Measurements from ENCODE around the gene ATOH1.

The ATOH1 gene

DNA sequence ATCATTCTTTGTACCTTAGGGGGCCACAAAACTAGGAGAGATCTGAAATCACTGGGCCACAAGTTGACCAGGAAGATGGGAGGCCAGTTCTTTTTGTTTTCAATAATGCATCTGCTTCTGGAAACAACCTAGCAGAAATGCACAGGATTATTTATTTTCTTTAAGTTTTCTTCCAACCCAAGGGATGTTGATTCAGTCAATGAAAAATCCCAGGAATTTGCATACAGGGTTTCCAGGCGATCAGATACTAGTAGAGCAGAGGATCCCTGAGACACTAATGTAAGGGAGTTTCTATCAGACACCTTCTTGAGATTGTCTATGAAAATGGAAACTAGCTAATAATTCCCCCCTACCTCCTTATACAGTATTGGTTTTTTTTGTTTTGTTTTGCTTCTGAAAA lies 7.4 kb downstream of the ATOH1 start:
- TF ChIP-seq, protein P1, sequence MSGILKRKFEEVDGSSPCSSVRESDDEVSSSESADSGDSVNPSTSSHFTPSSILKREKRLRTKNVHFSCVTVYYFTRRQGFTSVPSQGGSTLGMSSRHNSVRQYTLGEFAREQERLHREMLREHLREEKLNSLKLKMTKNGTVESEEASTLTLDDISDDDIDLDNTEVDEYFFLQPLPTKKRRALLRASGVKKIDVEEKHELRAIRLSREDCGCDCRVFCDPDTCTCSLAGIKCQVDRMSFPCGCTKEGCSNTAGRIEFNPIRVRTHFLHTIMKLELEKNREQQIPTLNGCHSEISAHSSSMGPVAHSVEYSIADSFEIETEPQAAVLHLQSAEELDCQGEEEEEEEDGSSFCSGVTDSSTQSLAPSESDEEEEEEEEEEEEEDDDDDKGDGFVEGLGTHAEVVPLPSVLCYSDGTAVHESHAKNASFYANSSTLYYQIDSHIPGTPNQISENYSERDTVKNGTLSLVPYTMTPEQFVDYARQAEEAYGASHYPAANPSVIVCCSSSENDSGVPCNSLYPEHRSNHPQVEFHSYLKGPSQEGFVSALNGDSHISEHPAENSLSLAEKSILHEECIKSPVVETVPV (CRISPR knock-in tag; IDR thresholded peaks at IDR 0.05), result no peak
- TF ChIP-seq ZNF565 (CRISPR knock-in tag; conservative IDR thresholded peaks at IDR 0.05; ENCODE audit: low read depth) (no peak), ZNF8 (CRISPR knock-in tag; IDR thresholded peaks at IDR 0.05) (no peak), TOX (CRISPR knock-in tag; IDR thresholded peaks at IDR 0.05; ENCODE audit: borderline replicate concordance) (no peak), SNAI2 (CRISPR knock-in tag; IDR thresholded peaks at IDR 0.05) (no peak), OSR1 (CRISPR knock-in tag; IDR thresholded peaks at IDR 0.05) (no peak), ZNF70 (CRISPR knock-in tag; IDR thresholded peaks at IDR 0.05) (no peak), BACH2 (CRISPR knock-in tag; IDR thresholded peaks at IDR 0.05; ENCODE audit: borderline replicate concordance) (no peak), RARB (CRISPR knock-in tag; IDR thresholded peaks at IDR 0.05) (no peak), ZFP3 (CRISPR knock-in tag; IDR thresholded peaks at IDR 0.05) (no peak), TCF4 (CRISPR knock-in tag; IDR thresholded peaks at IDR 0.05; ENCODE audit: borderline replicate concordance) (no peak), CSDC2 (CRISPR knock-in tag; IDR thresholded peaks at IDR 0.05) (no peak), ZFP30 (CRISPR knock-in tag; IDR thresholded peaks at IDR 0.05) (no peak), ISL1 (CRISPR knock-in tag; IDR thresholded peaks at IDR 0.05) (no peak), ARNTL (CRISPR knock-in tag; IDR thresholded peaks at IDR 0.05; ENCODE audit: borderline replicate concordance, low read depth) (no peak)
- TF ChIP-seq, protein P2, sequence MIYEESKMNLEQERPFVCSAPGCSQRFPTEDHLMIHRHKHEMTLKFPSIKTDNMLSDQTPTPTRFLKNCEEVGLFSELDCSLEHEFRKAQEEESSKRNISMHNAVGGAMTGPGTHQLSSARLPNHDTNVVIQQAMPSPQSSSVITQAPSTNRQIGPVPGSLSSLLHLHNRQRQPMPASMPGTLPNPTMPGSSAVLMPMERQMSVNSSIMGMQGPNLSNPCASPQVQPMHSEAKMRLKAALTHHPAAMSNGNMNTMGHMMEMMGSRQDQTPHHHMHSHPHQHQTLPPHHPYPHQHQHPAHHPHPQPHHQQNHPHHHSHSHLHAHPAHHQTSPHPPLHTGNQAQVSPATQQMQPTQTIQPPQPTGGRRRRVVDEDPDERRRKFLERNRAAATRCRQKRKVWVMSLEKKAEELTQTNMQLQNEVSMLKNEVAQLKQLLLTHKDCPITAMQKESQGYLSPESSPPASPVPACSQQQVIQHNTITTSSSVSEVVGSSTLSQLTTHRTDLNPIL (CRISPR knock-in tag; IDR thresholded peaks at IDR 0.05; ENCODE audit: low read depth), result no peak
- TF ChIP-seq, protein P3, sequence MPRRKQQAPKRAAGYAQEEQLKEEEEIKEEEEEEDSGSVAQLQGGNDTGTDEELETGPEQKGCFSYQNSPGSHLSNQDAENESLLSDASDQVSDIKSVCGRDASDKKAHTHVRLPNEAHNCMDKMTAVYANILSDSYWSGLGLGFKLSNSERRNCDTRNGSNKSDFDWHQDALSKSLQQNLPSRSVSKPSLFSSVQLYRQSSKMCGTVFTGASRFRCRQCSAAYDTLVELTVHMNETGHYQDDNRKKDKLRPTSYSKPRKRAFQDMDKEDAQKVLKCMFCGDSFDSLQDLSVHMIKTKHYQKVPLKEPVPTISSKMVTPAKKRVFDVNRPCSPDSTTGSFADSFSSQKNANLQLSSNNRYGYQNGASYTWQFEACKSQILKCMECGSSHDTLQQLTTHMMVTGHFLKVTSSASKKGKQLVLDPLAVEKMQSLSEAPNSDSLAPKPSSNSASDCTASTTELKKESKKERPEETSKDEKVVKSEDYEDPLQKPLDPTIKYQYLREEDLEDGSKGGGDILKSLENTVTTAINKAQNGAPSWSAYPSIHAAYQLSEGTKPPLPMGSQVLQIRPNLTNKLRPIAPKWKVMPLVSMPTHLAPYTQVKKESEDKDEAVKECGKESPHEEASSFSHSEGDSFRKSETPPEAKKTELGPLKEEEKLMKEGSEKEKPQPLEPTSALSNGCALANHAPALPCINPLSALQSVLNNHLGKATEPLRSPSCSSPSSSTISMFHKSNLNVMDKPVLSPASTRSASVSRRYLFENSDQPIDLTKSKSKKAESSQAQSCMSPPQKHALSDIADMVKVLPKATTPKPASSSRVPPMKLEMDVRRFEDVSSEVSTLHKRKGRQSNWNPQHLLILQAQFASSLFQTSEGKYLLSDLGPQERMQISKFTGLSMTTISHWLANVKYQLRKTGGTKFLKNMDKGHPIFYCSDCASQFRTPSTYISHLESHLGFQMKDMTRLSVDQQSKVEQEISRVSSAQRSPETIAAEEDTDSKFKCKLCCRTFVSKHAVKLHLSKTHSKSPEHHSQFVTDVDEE (CRISPR knock-in tag; IDR thresholded peaks at IDR 0.05), result no peak
- TF ChIP-seq, protein P4, sequence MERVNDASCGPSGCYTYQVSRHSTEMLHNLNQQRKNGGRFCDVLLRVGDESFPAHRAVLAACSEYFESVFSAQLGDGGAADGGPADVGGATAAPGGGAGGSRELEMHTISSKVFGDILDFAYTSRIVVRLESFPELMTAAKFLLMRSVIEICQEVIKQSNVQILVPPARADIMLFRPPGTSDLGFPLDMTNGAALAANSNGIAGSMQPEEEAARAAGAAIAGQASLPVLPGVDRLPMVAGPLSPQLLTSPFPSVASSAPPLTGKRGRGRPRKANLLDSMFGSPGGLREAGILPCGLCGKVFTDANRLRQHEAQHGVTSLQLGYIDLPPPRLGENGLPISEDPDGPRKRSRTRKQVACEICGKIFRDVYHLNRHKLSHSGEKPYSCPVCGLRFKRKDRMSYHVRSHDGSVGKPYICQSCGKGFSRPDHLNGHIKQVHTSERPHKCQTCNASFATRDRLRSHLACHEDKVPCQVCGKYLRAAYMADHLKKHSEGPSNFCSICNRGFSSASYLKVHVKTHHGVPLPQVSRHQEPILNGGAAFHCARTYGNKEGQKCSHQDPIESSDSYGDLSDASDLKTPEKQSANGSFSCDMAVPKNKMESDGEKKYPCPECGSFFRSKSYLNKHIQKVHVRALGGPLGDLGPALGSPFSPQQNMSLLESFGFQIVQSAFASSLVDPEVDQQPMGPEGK (CRISPR knock-in tag; IDR thresholded peaks at IDR 0.05; ENCODE audit: borderline replicate concordance), result no peak
- TF ChIP-seq, protein P5, sequence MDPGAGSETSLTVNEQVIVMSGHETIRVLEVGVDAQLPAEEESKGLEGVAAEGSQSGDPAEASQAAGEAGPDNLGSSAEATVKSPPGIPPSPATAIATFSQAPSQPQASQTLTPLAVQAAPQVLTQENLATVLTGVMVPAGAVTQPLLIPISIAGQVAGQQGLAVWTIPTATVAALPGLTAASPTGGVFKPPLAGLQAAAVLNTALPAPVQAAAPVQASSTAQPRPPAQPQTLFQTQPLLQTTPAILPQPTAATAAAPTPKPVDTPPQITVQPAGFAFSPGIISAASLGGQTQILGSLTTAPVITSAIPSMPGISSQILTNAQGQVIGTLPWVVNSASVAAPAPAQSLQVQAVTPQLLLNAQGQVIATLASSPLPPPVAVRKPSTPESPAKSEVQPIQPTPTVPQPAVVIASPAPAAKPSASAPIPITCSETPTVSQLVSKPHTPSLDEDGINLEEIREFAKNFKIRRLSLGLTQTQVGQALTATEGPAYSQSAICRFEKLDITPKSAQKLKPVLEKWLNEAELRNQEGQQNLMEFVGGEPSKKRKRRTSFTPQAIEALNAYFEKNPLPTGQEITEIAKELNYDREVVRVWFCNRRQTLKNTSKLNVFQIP (CRISPR knock-in tag; IDR thresholded peaks at IDR 0.05; ENCODE audit: borderline replicate concordance, low read depth), result no peak
- ATAC-seq, result no peak

DNA sequence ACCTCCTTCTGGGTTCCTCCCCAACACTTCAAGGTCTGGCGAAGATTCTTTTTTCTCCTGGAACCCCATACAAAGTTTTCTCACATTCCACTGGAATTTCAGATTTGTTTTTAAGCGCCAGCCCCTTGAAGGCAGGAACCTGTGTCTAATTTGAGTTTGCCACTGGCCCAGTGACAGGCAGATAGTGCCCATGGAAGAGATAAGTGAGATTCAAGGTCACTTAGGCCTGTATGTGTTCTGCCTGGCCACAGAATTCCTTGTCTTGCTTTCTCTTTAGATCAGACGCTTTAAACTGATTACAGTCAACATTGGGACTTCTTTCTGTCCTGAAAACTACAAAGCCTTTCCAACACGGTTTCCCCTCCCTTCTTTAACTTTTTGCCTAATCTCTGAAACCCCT lies 11.2 kb downstream of the ATOH1 start:
- TF ChIP-seq ESRRG (CRISPR knock-in tag; IDR thresholded peaks at IDR 0.05) (no peak), ZFP30 (CRISPR knock-in tag; IDR thresholded peaks at IDR 0.05) (no peak), RARB (CRISPR knock-in tag; IDR thresholded peaks at IDR 0.05) (no peak), ARNTL (CRISPR knock-in tag; IDR thresholded peaks at IDR 0.05; ENCODE audit: borderline replicate concordance, low read depth) (no peak), ZNF8 (CRISPR knock-in tag; IDR thresholded peaks at IDR 0.05) (no peak), SNAI2 (CRISPR knock-in tag; IDR thresholded peaks at IDR 0.05) (no peak), ZNF565 (CRISPR knock-in tag; conservative IDR thresholded peaks at IDR 0.05; ENCODE audit: low read depth) (no peak), ZNF70 (CRISPR knock-in tag; IDR thresholded peaks at IDR 0.05) (no peak), BACH2 (CRISPR knock-in tag; IDR thresholded peaks at IDR 0.05; ENCODE audit: borderline replicate concordance) (no peak), PPARA (CRISPR knock-in tag; IDR thresholded peaks at IDR 0.05; ENCODE audit: borderline replicate concordance) (no peak), CSDC2 (CRISPR knock-in tag; IDR thresholded peaks at IDR 0.05) (no peak)
- TF ChIP-seq, protein P2 (CRISPR knock-in tag; IDR thresholded peaks at IDR 0.05; ENCODE audit: low read depth), result no peak
- TF ChIP-seq, protein P4 (CRISPR knock-in tag; IDR thresholded peaks at IDR 0.05; ENCODE audit: borderline replicate concordance), result no peak
- TF ChIP-seq, protein P1 (CRISPR knock-in tag; IDR thresholded peaks at IDR 0.05), result no peak
- no peak for ATAC-seq

Data from SK-N-SH treated with all-trans-retinoic acid at 6 μM for 48 hours (cell line).